Progenitor cell of endocrine pancreas (in vitro differentiated cells): ENCODE data around the gene VPS51. TPM values are rescaled to one million over a fixed set of nuclear protein-coding genes. Genes with fewer than 3 reads are reported as not detected.

Experiments used
- DNase-seq: peaks from one replicate; pipeline ENCODE4 v3.0.0; 2021; ENCODE audit warnings: low spot score; ENCODE audit not compliant: unreplicated experiment
- H3K27ac Mint-ChIP-seq: 2 replicates; pipeline ENCODE4 v1.8.0; 2021; ENCODE audit warnings: mild to moderate bottlenecking, moderate library complexity, mixed read lengths
- H3K27me3 Mint-ChIP-seq: 2 replicates; pipeline ENCODE4 v1.8.0; 2021; ENCODE audit warnings: mixed read lengths
- H3K36me3 Mint-ChIP-seq: 2 replicates; pipeline ENCODE4 v1.8.0; 2022; ENCODE audit warnings: mixed read lengths; ENCODE audit not compliant: insufficient read depth
- H3K4me1 Mint-ChIP-seq: 2 replicates; pipeline ENCODE4 v1.8.0; 2021; ENCODE audit warnings: low read depth, mixed read lengths
- H3K4me3 Mint-ChIP-seq: 2 replicates; pipeline ENCODE4 v1.8.0; 2021; ENCODE audit warnings: low read depth, mild to moderate bottlenecking, moderate library complexity, mixed read lengths
- H3K9me3 Mint-ChIP-seq: 2 replicates; pipeline ENCODE4 v1.8.0; 2021; ENCODE audit warnings: low read depth, mixed read lengths
- CTCF ChIP-seq: fragments of 200-600 bp; sonication (generic); IDR thresholded peaks from one replicate; pipeline ENCODE4 v1.5.0; 2021; ENCODE audit warnings: antibody characterized with exemption, mild to moderate bottlenecking; ENCODE audit not compliant: unreplicated experiment
- total RNA-seq: library from RNA; stranded (reverse); gene quantifications from 2 replicates; pipeline ENCODE4 v1.2.1, GENCODE V29; 2021

The VPS51 gene
- total RNA-seq, 1 donor from 2014 or later: 112 TPM

DNA sequence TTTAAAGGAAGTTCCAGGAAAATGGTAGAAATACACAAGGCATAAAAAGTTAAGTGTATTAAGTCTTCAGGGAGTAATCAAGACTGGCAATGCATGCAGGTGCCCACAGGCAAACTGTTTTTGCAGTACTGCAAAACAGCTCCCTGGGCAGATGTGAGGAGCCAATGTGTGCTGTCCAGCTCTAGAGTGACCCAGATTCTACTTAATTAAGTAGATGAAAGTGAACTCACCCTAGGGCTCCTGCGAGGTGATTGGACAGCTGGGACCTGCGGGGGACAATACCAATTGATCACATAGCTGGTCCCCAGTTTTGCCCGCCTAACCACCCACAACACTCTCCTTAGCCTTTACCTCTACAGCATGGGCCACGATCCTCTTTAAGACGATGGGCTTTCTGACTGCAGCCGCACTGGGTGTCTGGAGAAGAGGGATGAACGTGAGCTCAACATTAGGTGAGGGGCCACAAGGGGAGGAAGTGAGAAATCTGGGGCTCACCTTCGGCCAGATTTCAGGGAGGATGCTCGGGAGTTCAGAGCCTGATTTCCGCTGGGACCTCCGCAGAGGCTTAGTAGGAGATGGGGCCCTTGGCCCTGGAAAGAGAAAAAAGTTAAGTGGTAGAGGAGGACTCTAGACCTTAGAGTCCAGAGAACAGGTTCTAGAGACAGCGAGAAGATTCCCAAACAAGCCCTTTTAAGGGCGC is 12.7 kb upstream of the VPS51 start:
- Mint-ChIP-seq H3K27ac (peak overlapping the region; percentile 99), H3K9me3 (no peaks in the 10 kb centered on the region), H3K4me3 (peak overlapping the region; percentile 95), H3K27me3 (no peaks in the 10 kb centered on the region), H3K36me3 (peaks cover 7% of the 10 kb centered on the region), H3K4me1 (peaks cover 15% of the 10 kb centered on the region)
- no peak for DNase-seq
- TF ChIP-seq CTCF: no peak

DNA sequence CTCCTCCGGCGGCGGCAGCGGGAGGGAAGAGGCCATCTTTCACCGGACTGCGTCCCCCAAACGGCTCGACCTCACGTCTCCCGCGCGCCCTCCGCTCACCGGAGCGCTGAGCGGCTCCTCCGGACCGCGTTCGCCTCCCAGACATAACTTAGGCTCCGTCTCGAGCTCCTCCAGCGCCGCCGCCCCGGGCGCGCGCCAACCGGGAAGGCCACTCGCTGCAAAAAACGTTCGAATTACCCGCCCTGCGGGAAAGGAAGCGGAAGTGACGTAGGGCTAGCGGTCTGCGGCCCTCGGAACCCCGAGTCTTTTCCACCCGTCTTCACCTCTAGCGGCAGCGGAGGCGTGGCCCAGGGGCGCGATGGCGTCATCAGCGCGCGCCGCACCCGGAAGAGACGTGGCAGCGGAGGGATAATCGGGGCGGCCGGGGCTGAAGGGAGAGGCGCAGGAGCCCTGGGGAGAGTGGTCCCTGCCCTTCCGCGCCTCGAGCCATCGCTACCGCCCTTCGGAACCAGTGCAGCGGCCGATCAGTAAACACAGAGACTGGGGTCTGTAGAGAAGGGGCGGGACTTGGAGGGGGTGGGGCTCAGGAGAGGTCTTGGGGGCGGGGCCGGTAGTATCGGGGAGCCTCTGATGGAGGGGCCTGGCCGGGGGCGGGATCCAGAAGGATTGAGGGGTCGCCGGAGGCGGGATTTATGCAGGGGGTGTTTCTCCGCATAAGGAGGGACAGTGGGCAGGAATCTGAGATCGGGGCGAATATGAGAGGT is 12.0 kb upstream of the VPS51 start, which contains the start of the genes CDCA5 and ZFPL1:
Gene CDCA5 (minus strand): TSS at position 207 of the 764 bp plus-strand sequence. CDS start 62 bp downstream, at position 145.
Gene ZFPL1 (plus strand): TSS at position 389 of the 764 bp plus-strand sequence. CDS start 477 bp downstream, outside the sequence.
- DNase-seq: peak; percentile 93

DNA sequence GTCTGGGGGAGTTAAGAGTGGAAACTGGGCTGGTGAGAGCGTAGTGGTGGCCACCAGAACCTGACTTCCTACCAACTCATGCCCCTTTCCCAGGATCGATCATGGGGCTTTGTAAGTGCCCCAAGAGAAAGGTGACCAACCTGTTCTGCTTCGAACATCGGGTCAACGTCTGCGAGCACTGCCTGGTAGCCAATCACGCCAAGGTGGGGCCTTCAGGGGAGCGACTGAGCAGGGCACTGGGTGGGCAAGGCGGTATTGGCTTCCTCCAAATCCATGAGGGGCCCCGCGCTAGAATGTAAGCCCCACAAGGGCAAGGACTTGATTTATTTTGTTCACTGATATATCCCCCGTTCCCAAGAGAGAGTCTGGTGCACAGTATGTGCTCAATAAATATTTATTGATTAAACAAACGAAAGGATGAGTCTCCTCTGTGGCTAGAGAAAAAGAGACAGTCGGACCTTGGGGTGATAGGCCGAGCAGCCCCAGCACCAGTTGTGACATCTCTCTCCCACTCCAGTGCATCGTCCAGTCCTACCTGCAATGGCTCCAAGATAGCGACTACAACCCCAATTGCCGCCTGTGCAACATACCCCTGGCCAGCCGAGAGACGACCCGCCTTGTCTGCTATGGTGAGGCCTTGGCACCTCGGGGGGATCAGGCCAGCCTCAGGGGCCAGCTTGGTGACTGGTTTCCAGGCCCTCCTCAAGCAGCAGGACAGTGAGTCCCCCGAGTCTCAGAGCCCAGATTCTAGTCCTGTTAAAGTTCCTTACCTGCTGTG is 11.2 kb upstream of the VPS51 start:
- no peak for DNase-seq
- Mint-ChIP-seq H3K9me3 (no peaks in the 10 kb centered on the region), H3K27ac (peak overlapping the region; percentile 99), H3K27me3 (no peaks in the 10 kb centered on the region), H3K4me1 (peaks cover 15% of the 10 kb centered on the region), H3K36me3 (peaks cover 7% of the 10 kb centered on the region), H3K4me3 (peak overlapping the region; percentile 95)
- TF ChIP-seq CTCF: no peak

More for the DNA sequence above, 12.0 kb upstream of the VPS51 start, which contains the start of the genes CDCA5 and ZFPL1:
- TF ChIP-seq CTCF: no peak
- H3K4me3 Mint-ChIP-seq: peak within 1 kb of the TSS; percentile 95
- H3K36me3 Mint-ChIP-seq: peaks cover 7% of the 10 kb centered on the region
- peak within 1 kb of the TSS; percentile 99 for H3K27ac Mint-ChIP-seq
- no peaks in the 10 kb centered on the region for H3K9me3 Mint-ChIP-seq
- peaks cover 15% of the 10 kb centered on the region for H3K4me1 Mint-ChIP-seq
- H3K27me3 Mint-ChIP-seq: no peaks in the 10 kb centered on the region

- Mint-ChIP-seq H3K36me3 (peaks cover 6% of the 10 kb centered on the region), H3K4me1 (peaks cover 15% of the 10 kb centered on the region), H3K9me3 (no peaks in the 10 kb centered on the region), H3K27ac (peak overlapping the region; percentile 12), H3K4me3 (peak overlapping the region; percentile 95), H3K27me3 (no peaks in the 10 kb centered on the region)
- no peak for DNase-seq
- no peak for TF ChIP-seq CTCF
Observed at GRCh38 chr11:65085446-65085845, 10.6 kb upstream of the VPS51 start.

- Mint-ChIP-seq H3K27ac (no peak overlapping the region), H3K4me1 (peaks cover 15% of the 10 kb centered on the region), H3K9me3 (no peaks in the 10 kb centered on the region), H3K27me3 (no peaks in the 10 kb centered on the region), H3K36me3 (peaks cover 6% of the 10 kb centered on the region), H3K4me3 (no peak overlapping the region)
- no peak for TF ChIP-seq CTCF
- DNase-seq: no peak
Observed at GRCh38 chr11:65086809-65087208, 9.2 kb upstream of the VPS51 start.
